Parathyroid adenoma (tissue), 2 donors: ENCODE measurements around the gene SLC48A1.
"Not testable (repeated sequence)": the region's sequence is repeated elsewhere in the genome, so short reads cannot be mapped to it uniquely, and the experiment has no call there.

Experiments
- H2AFZ ChIP-seq: fragments of 300-600 bp; sonication (generic); one replicate; pipeline ENCODE4 v1.7.0; 2017; ENCODE audit warnings: antibody characterized with exemption, mild to moderate bottlenecking
- H3K27ac ChIP-seq: fragments of 300-600 bp; sonication (generic); one replicate; pipeline ENCODE4 v1.7.0; 2017
- H3K27me3 ChIP-seq: fragments of 300-600 bp; sonication (generic); one replicate; pipeline ENCODE4 v1.7.0; 2017; ENCODE audit warnings: low read length; ENCODE audit not compliant: control insufficient read depth, insufficient read depth
- H3K36me3 ChIP-seq: fragments of 300-600 bp; sonication (generic); one replicate; pipeline ENCODE4 v1.7.0; 2017; ENCODE audit warnings: low read length; ENCODE audit not compliant: control insufficient read depth, insufficient read depth
- H3K4me1 ChIP-seq: fragments of 300-600 bp; sonication (generic); one replicate; pipeline ENCODE4 v1.7.0; 2017; ENCODE audit warnings: control low read depth
- H3K4me2 ChIP-seq: fragments of 300-600 bp; sonication (generic); one replicate; pipeline ENCODE4 v1.7.0; 2017; ENCODE audit warnings: low read length
- H3K4me3 ChIP-seq: fragments of 300-600 bp; sonication (generic); one replicate; pipeline ENCODE4 v1.7.0; 2017; ENCODE audit warnings: low read depth, low read length
- H3K79me2 ChIP-seq: fragments of 300-600 bp; sonication (generic); one replicate; pipeline ENCODE4 v1.7.0; 2017; ENCODE audit warnings: control low read depth
- H3K9ac ChIP-seq: fragments of 300-600 bp; sonication (generic); one replicate; pipeline ENCODE4 v1.7.0; 2017; ENCODE audit warnings: mild to moderate bottlenecking
- H3K9me3 ChIP-seq: fragments of 300-600 bp; sonication (generic); one replicate; pipeline ENCODE4 v1.7.0; 2017; ENCODE audit warnings: low read length; ENCODE audit not compliant: control insufficient read depth
- TF ChIP-seq, protein P1 (sequence below): fragments of 300-600 bp; sonication (generic); IDR thresholded peaks from one replicate; pipeline ENCODE4 v1.7.0; 2017; ENCODE audit warnings: antibody characterized with exemption, mild to moderate bottlenecking
- donor health status: primary hyperparathyroidism.

The SLC48A1 gene

DNA sequence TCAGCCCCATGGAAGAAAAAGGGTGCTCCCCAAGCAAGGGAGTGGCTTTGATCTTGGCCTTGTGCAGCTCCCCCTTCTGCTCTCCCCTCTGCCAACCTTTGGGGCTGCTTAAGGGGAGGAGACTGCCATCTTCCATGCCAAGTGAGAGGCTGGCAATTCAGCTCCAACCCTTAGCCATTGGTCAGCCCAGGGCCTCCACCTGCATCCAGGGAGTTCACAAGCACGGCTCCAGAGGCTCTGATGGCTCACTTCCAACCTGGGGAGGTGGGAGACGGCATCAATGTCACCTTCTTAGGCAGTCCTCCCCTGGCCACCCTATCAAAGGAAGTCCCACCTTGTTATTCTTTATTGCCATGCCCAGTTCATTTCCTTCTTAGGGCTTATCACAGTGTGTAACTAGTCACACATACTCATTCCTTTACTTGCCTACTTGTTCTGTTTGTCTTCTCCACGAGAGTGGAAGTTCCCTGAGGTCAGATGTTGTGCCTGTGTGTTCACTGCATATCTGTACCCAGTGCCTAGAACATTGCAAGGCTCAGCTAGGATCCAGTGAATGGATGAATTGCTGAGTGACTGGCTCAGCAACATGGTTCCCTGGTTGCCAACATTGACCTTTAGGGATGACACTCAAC, 41.6 kb downstream of the SLC48A1 start:
- H3K36me3 ChIP-seq, result no peaks in the 10 kb centered on the region
- TF ChIP-seq, protein P1, sequence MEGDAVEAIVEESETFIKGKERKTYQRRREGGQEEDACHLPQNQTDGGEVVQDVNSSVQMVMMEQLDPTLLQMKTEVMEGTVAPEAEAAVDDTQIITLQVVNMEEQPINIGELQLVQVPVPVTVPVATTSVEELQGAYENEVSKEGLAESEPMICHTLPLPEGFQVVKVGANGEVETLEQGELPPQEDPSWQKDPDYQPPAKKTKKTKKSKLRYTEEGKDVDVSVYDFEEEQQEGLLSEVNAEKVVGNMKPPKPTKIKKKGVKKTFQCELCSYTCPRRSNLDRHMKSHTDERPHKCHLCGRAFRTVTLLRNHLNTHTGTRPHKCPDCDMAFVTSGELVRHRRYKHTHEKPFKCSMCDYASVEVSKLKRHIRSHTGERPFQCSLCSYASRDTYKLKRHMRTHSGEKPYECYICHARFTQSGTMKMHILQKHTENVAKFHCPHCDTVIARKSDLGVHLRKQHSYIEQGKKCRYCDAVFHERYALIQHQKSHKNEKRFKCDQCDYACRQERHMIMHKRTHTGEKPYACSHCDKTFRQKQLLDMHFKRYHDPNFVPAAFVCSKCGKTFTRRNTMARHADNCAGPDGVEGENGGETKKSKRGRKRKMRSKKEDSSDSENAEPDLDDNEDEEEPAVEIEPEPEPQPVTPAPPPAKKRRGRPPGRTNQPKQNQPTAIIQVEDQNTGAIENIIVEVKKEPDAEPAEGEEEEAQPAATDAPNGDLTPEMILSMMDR, result no peak
- H3K79me2 ChIP-seq, result peaks cover 46% of the 10 kb centered on the region
- H3K9ac ChIP-seq, result no peak overlapping the region
- peaks cover 82% of the 10 kb centered on the region for H3K4me1 ChIP-seq
- H3K27ac ChIP-seq, result peak overlapping the region; percentile 94
- H3K4me2 ChIP-seq, result no peak overlapping the region
- no peak overlapping the region for H2AFZ ChIP-seq
- H3K4me3 ChIP-seq, result no peak overlapping the region
- no peaks in the 10 kb centered on the region for H3K9me3 ChIP-seq
- H3K27me3 ChIP-seq, result no peaks in the 10 kb centered on the region

DNA sequence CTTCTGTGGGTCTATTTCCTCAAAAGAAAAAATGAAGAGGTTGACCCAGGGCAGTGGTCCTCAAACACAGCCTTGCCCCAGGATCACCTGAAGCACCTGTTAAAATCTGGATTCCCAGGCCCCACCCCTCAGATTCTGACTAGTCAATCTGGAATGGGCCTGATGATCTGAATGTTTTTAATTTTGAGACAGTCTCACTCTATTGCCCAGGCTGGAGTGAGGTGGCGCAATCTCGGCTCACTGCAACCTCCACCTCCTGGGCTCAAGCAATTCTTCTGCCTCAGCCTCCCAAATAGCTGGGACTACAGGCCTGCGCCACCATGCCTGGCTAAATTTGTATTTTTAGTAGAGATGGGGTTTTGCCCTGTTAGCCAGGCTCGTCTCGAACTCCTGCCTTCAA, 42.4 kb downstream of the SLC48A1 start:
- not testable (repeated sequence) for H3K36me3 ChIP-seq, H3K4me2 ChIP-seq, H3K9me3 ChIP-seq, H3K27me3 ChIP-seq, H3K9ac ChIP-seq, H3K4me3 ChIP-seq, H2AFZ ChIP-seq
- Histone ChIP-seq H3K27ac (peak overlapping the region; percentile 94), H3K4me1 (peaks cover 78% of the 10 kb centered on the region), H3K79me2 (peaks cover 41% of the 10 kb centered on the region)

DNA sequence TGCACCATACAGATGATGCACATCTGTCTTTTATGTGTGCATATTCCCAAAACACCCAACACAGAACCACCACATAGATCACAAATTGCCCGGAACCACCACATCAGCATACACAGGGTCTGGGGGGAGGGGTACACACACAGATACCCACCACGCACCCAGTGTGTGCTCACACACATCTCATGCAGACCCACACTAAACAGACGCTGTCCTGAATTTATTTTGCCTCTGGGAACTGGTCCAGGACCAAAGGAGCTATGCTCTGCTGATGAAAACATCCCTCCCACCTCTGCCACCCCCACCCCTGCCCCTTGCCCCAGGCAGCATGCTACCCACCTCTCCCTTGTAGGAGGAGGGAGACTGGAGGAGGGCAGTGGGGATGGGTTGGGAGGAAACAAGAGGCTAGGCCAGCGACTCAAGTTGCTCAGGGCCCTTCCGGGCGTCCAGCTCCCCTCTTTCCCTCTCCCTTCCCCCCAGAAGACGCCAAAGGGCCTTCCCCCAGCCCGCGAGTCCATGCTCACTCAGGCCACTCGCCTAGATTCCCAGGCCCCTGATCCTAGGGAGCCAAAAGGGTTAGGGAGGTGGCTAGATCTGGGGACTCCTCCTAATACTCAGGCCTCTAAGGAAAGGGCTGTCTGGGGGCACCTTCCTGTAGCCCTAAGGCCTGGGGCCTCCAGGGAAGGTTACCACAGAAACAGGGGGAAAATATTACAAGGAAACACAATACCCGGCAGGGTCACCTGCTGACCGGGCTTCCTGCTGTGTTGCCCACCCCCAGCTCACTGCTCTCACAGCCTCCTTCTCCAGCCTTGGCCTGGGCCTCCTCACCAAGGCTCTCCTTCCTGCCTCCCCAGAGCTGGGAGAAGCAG, 43.6 kb downstream of the SLC48A1 start:
- peaks cover 34% of the 10 kb centered on the region for H3K79me2 ChIP-seq
- TF ChIP-seq, protein P1, result no peak
- H3K27ac ChIP-seq, result peak overlapping the region; percentile 94
- H2AFZ ChIP-seq, result no peak overlapping the region
- no peaks in the 10 kb centered on the region for H3K36me3 ChIP-seq
- peak overlapping the region; percentile 91 for H3K4me2 ChIP-seq
- no peaks in the 10 kb centered on the region for H3K9me3 ChIP-seq
- no peaks in the 10 kb centered on the region for H3K27me3 ChIP-seq
- H3K4me1 ChIP-seq, result peaks cover 73% of the 10 kb centered on the region
- no peak overlapping the region for H3K9ac ChIP-seq
- H3K4me3 ChIP-seq, result no peak overlapping the region

DNA sequence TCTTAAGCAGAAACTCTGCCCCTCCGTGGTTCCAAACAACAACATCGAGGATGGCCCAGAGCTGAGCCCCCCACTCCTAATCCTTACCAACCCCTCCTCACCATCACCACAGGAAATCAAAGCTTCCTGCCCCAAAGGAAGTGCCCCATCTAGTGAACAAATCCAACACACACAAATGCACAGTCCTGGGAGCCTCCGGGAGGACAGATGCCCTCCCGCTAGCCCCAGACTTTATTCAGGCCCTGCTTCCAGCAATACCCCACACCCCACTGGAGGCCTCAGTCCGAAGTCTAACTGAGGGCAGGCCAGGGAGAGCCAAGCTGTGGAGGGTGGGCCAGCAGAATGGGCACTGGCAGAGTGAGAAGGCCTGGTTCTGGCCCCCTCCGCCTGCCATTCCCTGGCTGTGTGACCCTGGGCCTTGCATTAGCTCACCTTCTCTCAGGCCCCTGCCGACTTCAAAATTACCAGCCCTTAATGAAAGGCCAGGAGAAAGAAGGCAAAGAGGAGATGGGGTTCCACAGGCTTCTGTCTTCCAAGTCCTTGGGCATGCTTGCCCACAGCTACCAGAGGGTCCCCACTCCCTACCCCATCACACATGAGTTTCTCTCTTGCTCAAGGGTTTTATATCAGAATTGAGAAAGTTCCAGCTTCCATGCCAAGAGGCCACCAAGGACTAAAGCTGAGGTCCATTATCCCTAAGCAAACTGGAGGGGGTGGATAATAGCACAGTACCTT, 44.4 kb downstream of the SLC48A1 start:
- H3K4me1 ChIP-seq, result peaks cover 66% of the 10 kb centered on the region
- no peaks in the 10 kb centered on the region for H3K9me3 ChIP-seq
- H2AFZ ChIP-seq, result no peak overlapping the region
- peaks cover 28% of the 10 kb centered on the region for H3K79me2 ChIP-seq
- H3K27me3 ChIP-seq, result no peaks in the 10 kb centered on the region
- H3K27ac ChIP-seq, result peak overlapping the region; percentile 94
- peak overlapping the region; percentile 73 for H3K4me3 ChIP-seq
- TF ChIP-seq, protein P1, result peak; percentile 34
- no peaks in the 10 kb centered on the region for H3K36me3 ChIP-seq
- peak overlapping the region; percentile 91 for H3K4me2 ChIP-seq
- H3K9ac ChIP-seq, result no peak overlapping the region

DNA sequence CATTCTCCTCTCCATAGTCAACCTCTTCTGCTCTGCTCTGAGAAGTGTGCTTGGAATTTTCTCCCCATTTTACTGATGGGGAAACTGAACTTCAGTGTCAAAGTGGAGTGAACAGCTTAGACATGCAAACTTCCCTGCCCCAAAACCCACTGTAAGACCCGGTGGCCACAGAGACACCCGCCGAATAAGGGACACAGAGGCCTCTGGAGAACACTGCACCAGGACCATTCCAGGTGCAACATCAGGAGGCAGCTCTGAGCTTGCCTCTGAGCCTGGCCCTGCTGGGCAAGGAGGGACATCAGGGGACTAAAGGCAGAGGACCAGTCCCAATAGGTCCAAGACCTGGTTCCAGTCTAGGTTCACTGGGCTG, 45.0 kb downstream of the SLC48A1 start:
- no peak overlapping the region for H3K9ac ChIP-seq
- peak overlapping the region; percentile 91 for H3K4me2 ChIP-seq
- peak overlapping the region; percentile 73 for H3K4me3 ChIP-seq
- H3K79me2 ChIP-seq, result peaks cover 27% of the 10 kb centered on the region
- H3K36me3 ChIP-seq, result no peaks in the 10 kb centered on the region
- H3K27me3 ChIP-seq, result no peaks in the 10 kb centered on the region
- TF ChIP-seq, protein P1, result no peak
- H3K9me3 ChIP-seq, result no peaks in the 10 kb centered on the region
- H3K27ac ChIP-seq, result peak overlapping the region; percentile 94
- no peak overlapping the region for H2AFZ ChIP-seq
- H3K4me1 ChIP-seq, result peaks cover 63% of the 10 kb centered on the region
